WTC11 (cell line): ENCODE measurements around the gene B3GALNT1. TPM values are rescaled to one million over a fixed set of nuclear protein-coding genes. Genes with fewer than 3 reads are reported as not detected.
A peak's percentile ranks its signal among the peaks of the same experiment; 100 is the strongest.

ENCODE experiments used
- ATAC-seq: fragments of 200-7000 bp; cut with Tn5 transposase; 2 replicates; pipeline ENCODE4 v1.10.0; 2021; ENCODE audit warnings: mild to moderate bottlenecking, moderate library complexity
- CTCF ChIA-PET: fragments of 300-600 bp; sonication (Branson Sonifier 250); formaldehyde crosslinking; loops from one replicate; lab custom pipeline; 2021; ENCODE audit warnings: antibody characterized with exemption; lab: Charles Lee
- POLR2A ChIA-PET: fragments of 350-600 bp; sonication (Branson Sonifier 250); formaldehyde crosslinking; loops from one replicate; lab custom pipeline; 2021; ENCODE audit warnings: antibody characterized with exemption; lab: Charles Lee
- DNase-seq: peaks from one replicate; pipeline ENCODE4 v3.0.0; 2021; ENCODE audit warnings: low spot score
- H3K27ac Mint-ChIP-seq: 2 replicates; pipeline ENCODE4 v1.8.0; 2021; ENCODE audit warnings: mixed read lengths
- H3K27me3 Mint-ChIP-seq: 2 replicates; pipeline ENCODE4 v1.8.0; 2021; ENCODE audit warnings: low read depth, mild to moderate bottlenecking, moderate library complexity, mixed read lengths
- H3K36me3 Mint-ChIP-seq: 2 replicates; pipeline ENCODE4 v1.8.0; 2021; ENCODE audit warnings: mixed read lengths
- H3K4me1 Mint-ChIP-seq: 2 replicates; pipeline ENCODE4 v1.8.0; 2022; ENCODE audit warnings: mixed read lengths
- H3K4me3 Mint-ChIP-seq: 2 replicates; pipeline ENCODE4 v1.8.0; 2021; ENCODE audit warnings: mild to moderate bottlenecking, moderate library complexity, mixed read lengths
- H3K9me3 Mint-ChIP-seq: 2 replicates; pipeline ENCODE4 v1.8.0; 2021; ENCODE audit warnings: mixed read lengths
- ATF6 ChIP-seq: sonication (generic); formaldehyde crosslinking; IDR thresholded peaks from 2 replicates; pipeline ENCODE4 v1.8.1; 2023; ENCODE audit warnings: mild to moderate bottlenecking, missing genetic modification reagents
- CTCF ChIP-seq: fragments of 200-600 bp; IDR thresholded peaks from 2 replicates; pipeline ENCODE4 v1.8.0; 2022; ENCODE audit warnings: antibody characterized with exemption
- E2F5 ChIP-seq: sonication (generic); formaldehyde crosslinking; IDR thresholded peaks from 2 replicates; pipeline ENCODE4 v1.8.1; 2022; ENCODE audit warnings: mild to moderate bottlenecking, moderate library complexity, missing genetic modification reagents
- ELF4 ChIP-seq: sonication (generic); formaldehyde crosslinking; IDR thresholded peaks from 2 replicates; pipeline ENCODE4 v1.8.1; 2022; ENCODE audit warnings: low read depth, mild to moderate bottlenecking, moderate library complexity, missing genetic modification reagents
- ESRRA ChIP-seq: sonication (generic); formaldehyde crosslinking; IDR thresholded peaks from 2 replicates; pipeline ENCODE4 v1.8.1; 2022; ENCODE audit warnings: mild to moderate bottlenecking, missing genetic modification reagents, borderline replicate concordance
- ETV6 ChIP-seq: sonication (generic); formaldehyde crosslinking; IDR thresholded peaks from 2 replicates; pipeline ENCODE4 v1.8.1; 2022; ENCODE audit warnings: mild to moderate bottlenecking, missing genetic modification reagents
- FOXK1 ChIP-seq: sonication (generic); formaldehyde crosslinking; IDR thresholded peaks from 2 replicates; pipeline ENCODE4 v1.8.0; 2022; ENCODE audit warnings: mild to moderate bottlenecking, moderate library complexity, missing genetic modification reagents
- FOXP4 ChIP-seq: sonication (generic); formaldehyde crosslinking; IDR thresholded peaks from 2 replicates; pipeline ENCODE4 v1.8.0; 2022; ENCODE audit warnings: mild to moderate bottlenecking, missing genetic modification reagents
- GABPB1 ChIP-seq: sonication (generic); formaldehyde crosslinking; IDR thresholded peaks from 2 replicates; pipeline ENCODE4 v1.8.1; 2023; ENCODE audit warnings: mild to moderate bottlenecking, missing genetic modification reagents
- JAZF1 ChIP-seq: fragments of 250-450 bp; sonication (Bioruptor Pico); IDR thresholded peaks from 2 replicates; pipeline ENCODE4 v1.9.0; 2021; ENCODE audit warnings: moderate library complexity, mild to moderate bottlenecking, inconsistent platforms
- NFYB ChIP-seq: sonication (generic); formaldehyde crosslinking; conservative IDR thresholded peaks from 2 replicates; pipeline ENCODE4 v1.8.0; 2022; ENCODE audit warnings: low read depth, missing genetic modification reagents
- NR2C2 ChIP-seq: sonication (generic); formaldehyde crosslinking; IDR thresholded peaks from 2 replicates; pipeline ENCODE4 v1.8.0; 2022; ENCODE audit warnings: mild to moderate bottlenecking, missing genetic modification reagents
- SMAD4 ChIP-seq: sonication (generic); formaldehyde crosslinking; IDR thresholded peaks from 2 replicates; pipeline ENCODE4 v1.8.0; 2022; ENCODE audit warnings: mild to moderate bottlenecking, missing genetic modification reagents
- SOX15 ChIP-seq: fragments of 250-450 bp; sonication (Bioruptor Pico); IDR thresholded peaks from 2 replicates; pipeline ENCODE4 v1.9.0; 2021; ENCODE audit warnings: mild to moderate bottlenecking
- SP1 ChIP-seq: sonication (generic); formaldehyde crosslinking; conservative IDR thresholded peaks from 2 replicates; pipeline ENCODE4 v1.8.1; 2022; ENCODE audit warnings: missing genetic modification reagents
- TEAD1 ChIP-seq: sonication (generic); formaldehyde crosslinking; IDR thresholded peaks from 2 replicates; pipeline ENCODE4 v1.8.0; 2022; ENCODE audit warnings: mild to moderate bottlenecking, missing genetic modification reagents
- TP53 ChIP-seq: sonication (generic); formaldehyde crosslinking; IDR thresholded peaks from 2 replicates; pipeline ENCODE4 v1.8.1; 2023; ENCODE audit warnings: mild to moderate bottlenecking, missing genetic modification reagents
- USF2 ChIP-seq: sonication (generic); formaldehyde crosslinking; IDR thresholded peaks from 2 replicates; pipeline ENCODE4 v1.8.1; 2023; ENCODE audit warnings: mild to moderate bottlenecking, missing genetic modification reagents, moderate library complexity
- ZNF219 ChIP-seq: sonication (generic); formaldehyde crosslinking; IDR thresholded peaks from 2 replicates; pipeline ENCODE4 v1.8.0; 2023; ENCODE audit warnings: missing genetic modification reagents, mild to moderate bottlenecking, borderline replicate concordance
- ZNF317 ChIP-seq: sonication (generic); formaldehyde crosslinking; IDR thresholded peaks from 2 replicates; pipeline ENCODE4 v1.8.1; 2023; ENCODE audit warnings: low read depth, mild to moderate bottlenecking, moderate library complexity, missing genetic modification reagents, borderline replicate concordance
- ZNF425 ChIP-seq: fragments of 250-450 bp; sonication (Bioruptor Pico); conservative IDR thresholded peaks from 2 replicates; pipeline ENCODE4 v1.9.0; 2021; ENCODE audit warnings: mild to moderate bottlenecking
- ZNF512 ChIP-seq: sonication (generic); formaldehyde crosslinking; IDR thresholded peaks from 2 replicates; pipeline ENCODE4 v1.8.1; 2022; ENCODE audit warnings: missing genetic modification reagents, borderline replicate concordance
- ZNF671 ChIP-seq: fragments of 250-450 bp; sonication (Bioruptor Pico); IDR thresholded peaks from 2 replicates; pipeline ENCODE4 v1.8.0; 2021; ENCODE audit warnings: mild to moderate bottlenecking
- total RNA-seq: library from RNA; stranded (reverse); gene quantifications from 3 replicates; pipeline ENCODE4 v1.2.3, GENCODE V29; 2021

B3GALNT1 gene
- total RNA-seq, 1 experiment from 2014 or later: 4.2 TPM

- ATAC-seq (no peak; the same call in 1 of the 2 replicates), DNase-seq (no peak)
- Mint-ChIP-seq H3K27ac (peak overlapping the region; percentile 18; the same call in 1 of the 2 replicates), H3K4me1 (peaks cover 7% of the 10 kb centered on the region; the same call in 1 of the 2 replicates), H3K27me3 (no peaks in the 10 kb centered on the region), H3K9me3 (no peaks in the 10 kb centered on the region), H3K36me3 (no peaks in the 10 kb centered on the region), H3K4me3 (no peak overlapping the region)
- TF ChIP-seq FOXK1 (CRISPR knock-in tag) (no peak), ESRRA (CRISPR knock-in tag) (no peak), GABPB1 (CRISPR knock-in tag) (no peak), FOXP4 (CRISPR knock-in tag) (no peak), JAZF1 (no peak)
- ChIA-PET POLR2A (interaction anchor here (0.8 kb wide), 1 partner anchor 36 kb away, joined by 3 read pairs; the partner anchor contains the start of gene B3GALNT1), CTCF (interaction anchor here (0.9 to 1.5 kb wide), 2 partner anchors 31 to 382 kb away, joined by 4 read pairs; no protein-coding TSS in a partner anchor)
Observed at GRCh38 chr3:161069511-161070251, 35.5 kb downstream of the B3GALNT1 start.

- Mint-ChIP-seq H3K4me1 (peaks cover 7% of the 10 kb centered on the region; the same call in 1 of the 2 replicates), H3K9me3 (no peaks in the 10 kb centered on the region; the same call in 1 of the 2 replicates), H3K4me3 (no peak overlapping the region), H3K36me3 (no peaks in the 10 kb centered on the region), H3K27me3 (no peaks in the 10 kb centered on the region), H3K27ac (no peak overlapping the region)
- CTCF ChIA-PET: no interaction called here
- ATAC-seq (no peak), DNase-seq (no peak)
- TF ChIP-seq SMAD4 (CRISPR knock-in tag) (no peak), CTCF (no peak), TEAD1 (CRISPR knock-in tag) (no peak), ZNF671 (CRISPR knock-in tag) (no peak), ZNF317 (no peak), E2F5 (no peak), NR2C2 (CRISPR knock-in tag) (no peak), TP53 (no peak), ZNF219 (CRISPR knock-in tag) (no peak), SP1 (CRISPR knock-in tag) (no peak), ZNF425 (CRISPR knock-in tag) (no peak), ZNF512 (no peak), ETV6 (CRISPR knock-in tag) (no peak), SOX15 (CRISPR knock-in tag) (no peak), ELF4 (no peak), NFYB (CRISPR knock-in tag) (no peak), USF2 (CRISPR knock-in tag) (no peak), ATF6 (no peak)
- POLR2A ChIA-PET: no interaction called here
Observed at GRCh38 chr3:161067335-161067734, 37.8 kb downstream of the B3GALNT1 start.
